Lower leg skin (tissue), 4 donors: ENCODE measurements around the gene KIAA1614. TPM values are rescaled to one million over a fixed set of nuclear protein-coding genes. Genes with fewer than 3 reads are reported as not detected.
"Not testable (repeated sequence)": the region's sequence is repeated elsewhere in the genome, so short reads cannot be mapped to it uniquely, and the experiment has no call there.

ENCODE experiments used
- DNase-seq, 2 donors: peaks; one replicate each; pipeline ENCODE4 v3.0.0-alpha.2; 2019; ENCODE audit warnings: low spot score in 2 of 2
- H3K4me3 ChIP-seq: fragments of 200-600 bp; sonication (generic); 2 replicates; pipeline ENCODE4 v1.5.1; 2017; ENCODE audit warnings: mild to moderate bottlenecking, low read depth; ENCODE audit not compliant: poor library complexity, severe bottlenecking
- CTCF ChIP-seq, 3 donors: fragments of 450-650 bp; IDR thresholded peaks; one replicate each; pipeline ENCODE4 v1.5.1; 2016; ENCODE audit warnings: antibody characterized with exemption in 3 of 3, mild to moderate bottlenecking in 3 of 3, moderate library complexity in 2 of 3
- POLR2A ChIP-seq, 2 donors: fragments of 450-650 bp; IDR thresholded peaks; one replicate each; pipeline ENCODE4 v1.6.1; 2016 to 2017; ENCODE audit warnings: antibody characterized with exemption in 2 of 2, mild to moderate bottlenecking in 1 of 2, moderate library complexity in 1 of 2
- WGBS, 2 donors: methylation state at CpG; one replicate each; pipeline ENCODE4 v1.1.5; 2018; 5-methylcytosine and 5-hydroxymethylcytosine counted together
- intact Hi-C: fragments of 100-400 bp; cut with DNase I; formaldehyde crosslinking; loops from one replicate; pipeline ENCODE4 v1.15.0; 2023; ENCODE audit warnings: low total_unique reads
- total RNA-seq, 4 donors: library from RNA; depleted of rRNA; stranded (reverse); fragments of >200 nt; gene quantifications; one replicate each; pipeline ENCODE4 v1.1.0, GENCODE V29; 2016

Gene KIAA1614
- total RNA-seq, 4 donors from 2014 or later: 1.0 to 8.5 (median 3.5) TPM

- no peak overlapping the region for H3K4me3 ChIP-seq
- WGBS, 2 donors: 89 to 90% methylated on average over 10 of the region's 10 CpGs
- intact Hi-C loops: no loop called here
- DNase-seq: peak in 1 of 2 donors; percentile 72
- TF ChIP-seq POLR2A (IDR thresholded peaks at IDR 0.05) (no peak), CTCF (IDR thresholded peaks at IDR 0.05) (no peak)
Observed at GRCh38 chr1:180964056-180964455, 51.4 kb downstream of the KIAA1614 start.

DNA sequence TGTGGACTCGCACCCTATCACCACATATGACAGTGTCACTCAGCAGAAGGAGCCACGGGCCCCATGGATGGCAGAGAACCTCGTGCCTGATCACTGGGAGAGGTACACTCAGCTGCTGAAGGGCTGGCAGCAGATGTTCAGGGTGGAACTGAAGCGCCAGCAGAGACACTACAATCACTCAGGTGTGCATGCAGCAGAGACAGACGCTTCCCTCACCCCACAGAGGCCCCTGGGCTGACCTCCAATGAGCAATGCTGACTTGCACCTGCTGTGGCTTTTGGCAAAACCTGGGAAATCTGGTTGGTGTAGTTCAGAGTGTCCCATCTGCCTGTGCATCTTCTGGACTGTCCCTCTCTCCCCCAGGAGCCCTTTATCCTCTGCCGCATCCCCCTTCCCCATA is 51.9 kb downstream of the KIAA1614 start:
- no peak for TF ChIP-seq CTCF (IDR thresholded peaks at IDR 0.05)
- no peak for TF ChIP-seq POLR2A (IDR thresholded peaks at IDR 0.05)
- whole genome bisulfite sequencing, 2 donors: 78 to 89% methylated on average over 5 to 6 of the region's 6 CpGs
- peak in 1 of 2 donors; percentile 78 for DNase-seq
- no peak overlapping the region for H3K4me3 ChIP-seq
- intact Hi-C loops: no loop called here

GRCh38 chr1:180966312-180966711 is 53.6 kb downstream of the KIAA1614 start:
- no peak overlapping the region for H3K4me3 ChIP-seq
- no peak for TF ChIP-seq CTCF (IDR thresholded peaks at IDR 0.05)
- TF ChIP-seq POLR2A (IDR thresholded peaks at IDR 0.05): no peak
- intact Hi-C loops: no loop called here
- DNase-seq: no peak
- WGBS, 2 donors: 79 to 84% methylated on average over 4 of the region's 4 CpGs

DNA sequence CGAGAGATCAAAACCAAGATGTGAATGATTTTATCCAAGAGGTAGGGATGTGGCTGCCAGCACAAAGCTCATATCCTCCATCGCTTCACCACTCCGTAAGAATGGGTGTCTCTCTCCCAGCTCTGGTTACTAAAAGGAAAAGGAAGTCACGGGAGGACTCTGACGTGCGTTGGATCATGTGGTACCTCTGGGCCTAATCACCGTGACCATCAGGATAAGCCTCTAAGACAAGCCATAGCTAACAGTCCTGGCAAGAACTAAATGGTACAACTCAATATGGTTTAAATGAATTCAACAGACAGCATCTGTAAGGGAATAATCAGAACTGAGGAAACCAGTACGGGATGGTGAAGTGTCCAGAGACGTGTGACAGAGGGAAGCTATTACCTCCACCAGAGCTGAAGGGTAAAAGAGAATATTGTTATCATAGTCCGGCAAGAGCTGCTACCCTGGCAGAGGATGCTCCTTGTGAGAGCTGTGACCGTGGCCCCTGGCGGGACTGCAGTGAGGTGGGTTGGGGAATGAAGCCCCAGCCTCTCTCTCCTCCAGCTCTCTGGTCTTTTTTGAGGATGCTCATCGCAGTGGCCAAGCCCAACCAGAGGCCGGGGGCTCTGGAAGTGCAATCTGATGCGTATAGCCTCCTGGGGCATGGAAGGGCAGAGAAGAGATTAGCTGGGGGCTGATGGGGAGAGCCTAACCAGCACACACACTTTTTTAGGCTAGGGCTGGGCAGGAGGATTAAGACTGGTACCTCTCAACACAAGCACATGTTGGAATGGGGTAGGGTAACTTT is 54.2 kb downstream of the KIAA1614 start:
- H3K4me3 ChIP-seq: no peak overlapping the region
- peak in 1 of 2 donors; percentile 25 for DNase-seq
- intact Hi-C loops: no loop called here
- no peak for TF ChIP-seq POLR2A (IDR thresholded peaks at IDR 0.05)
- TF ChIP-seq CTCF (IDR thresholded peaks at IDR 0.05): no peak
- WGBS, 2 donors: 84 to 87% methylated on average over 15 of the region's 15 CpGs

DNA sequence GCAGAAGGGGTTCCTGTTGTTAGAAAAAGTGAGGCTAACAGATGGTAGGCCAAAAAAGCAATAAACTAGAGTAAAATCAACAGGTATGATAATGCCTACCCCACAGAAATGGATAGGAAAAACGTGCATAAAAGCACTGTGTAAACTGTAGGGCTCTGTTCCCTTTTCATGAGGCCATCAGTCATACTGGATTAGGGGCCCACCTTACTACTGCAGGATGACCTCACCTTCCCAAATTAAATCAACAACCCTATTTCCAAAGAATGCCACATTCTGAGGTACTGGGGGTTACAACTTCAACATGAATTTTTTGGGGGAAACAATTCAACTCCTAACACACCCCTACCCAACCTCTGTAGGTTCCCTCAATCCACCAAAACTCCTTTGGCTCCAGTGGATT is 54.9 kb downstream of the KIAA1614 start:
- DNase-seq: no peak
- intact Hi-C loops: no loop called here
- H3K4me3 ChIP-seq: no peak overlapping the region
- TF ChIP-seq POLR2A (IDR thresholded peaks at IDR 0.05): no peak
- TF ChIP-seq CTCF (IDR thresholded peaks at IDR 0.05): no peak
- WGBS, 2 donors: 31 to 92% methylated on average over 1 of the region's 1 CpG

- intact Hi-C loops, H3K4me3 ChIP-seq: not testable (repeated sequence)
- peak in 1 of 2 donors; percentile 18 for DNase-seq
- WGBS, 2 donors: 90 to 93% methylated on average over 8 of the region's 8 CpGs
Observed at GRCh38 chr1:180968834-180969233, 56.1 kb downstream of the KIAA1614 start.
